Measurements from ENCODE around the gene NUTM2D. TPM values are rescaled to one million over a fixed set of nuclear protein-coding genes. Genes with fewer than 3 reads are reported as not detected.
"Not testable (repeated sequence)": the region's sequence is repeated elsewhere in the genome, so short reads cannot be mapped to it uniquely, and the experiment has no call there.

NUTM2D gene
- total and polyA plus RNA-seq, 2 experiments from 2014 or later = 0.42 to 5.3 TPM

DNA sequence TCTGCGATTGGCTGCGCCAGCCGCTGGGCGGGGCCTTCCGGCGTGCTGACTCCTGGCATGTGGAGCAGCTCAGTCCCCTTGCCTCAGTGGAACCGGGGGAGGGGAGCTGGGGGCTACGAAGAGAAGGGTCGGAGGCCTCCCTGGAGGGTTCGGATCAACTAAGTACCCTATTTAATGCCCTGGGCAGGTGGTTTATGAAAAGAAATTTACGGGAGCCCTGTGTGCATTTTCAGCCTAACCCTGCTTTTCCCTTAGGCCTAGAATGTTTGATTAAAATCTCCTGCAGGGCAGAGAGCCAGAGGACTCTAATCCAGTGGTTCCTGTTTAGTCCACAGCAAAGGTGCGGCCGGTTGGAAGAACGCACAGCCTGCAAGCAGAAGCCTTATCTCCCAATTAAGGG, 33.8 kb downstream of the NUTM2D start:
- not testable (repeated sequence) for H3K9me2 ChIP-seq (replicated peaks; ENCODE audit: insufficient read depth); H3K4me3 ChIP-seq; H2AFZ ChIP-seq; H3K4me2 ChIP-seq; H3K27me3 ChIP-seq; H4K20me1 ChIP-seq (ENCODE audit: insufficient read depth, poor library complexity, severe bottlenecking); H3K4me1 ChIP-seq (ENCODE audit: insufficient read depth); H3K9me3 ChIP-seq (ENCODE audit: low read depth); DNase-seq (ENCODE audit: low spot score); H3K27ac ChIP-seq; H3K79me2 ChIP-seq; H3K36me3 ChIP-seq (replicated peaks; ENCODE audit: insufficient read depth, low read depth)
- whole genome bisulfite sequencing (ENCODE audit: low lambda C conversion rate, missing lambda C conversion rate) = 74% methylated on average over 11 of the region's 14 CpGs

DNA sequence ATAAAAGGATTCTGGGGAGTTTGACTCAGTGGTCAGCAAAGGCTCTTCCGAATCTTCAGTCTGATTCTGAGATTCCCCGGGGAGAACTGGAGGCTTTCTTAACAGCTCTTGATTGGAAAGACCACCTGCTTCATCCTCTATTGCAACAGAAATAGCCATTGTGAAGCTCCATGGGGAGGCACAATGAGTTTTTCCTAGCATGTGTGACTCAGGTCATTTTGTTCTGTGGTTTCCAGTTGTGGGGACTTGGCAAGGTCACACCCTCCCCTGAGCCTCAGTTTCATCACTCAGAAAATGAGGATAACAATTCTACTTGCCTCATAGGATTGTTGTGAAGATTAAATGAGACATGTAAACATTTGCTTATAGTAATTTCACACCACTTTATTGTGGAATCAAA, 38.7 kb downstream of the NUTM2D start:
- not testable (repeated sequence) for H3K36me3 ChIP-seq (replicated peaks; ENCODE audit: insufficient read depth, low read depth); DNase-seq (ENCODE audit: low spot score); H3K27me3 ChIP-seq; H2AFZ ChIP-seq; H3K9me3 ChIP-seq (ENCODE audit: low read depth); H3K4me2 ChIP-seq; H3K9me2 ChIP-seq (replicated peaks; ENCODE audit: insufficient read depth); H3K79me2 ChIP-seq; H3K4me3 ChIP-seq; H4K20me1 ChIP-seq (ENCODE audit: insufficient read depth, poor library complexity, severe bottlenecking); H3K4me1 ChIP-seq (ENCODE audit: insufficient read depth); H3K27ac ChIP-seq
- WGBS (ENCODE audit: low lambda C conversion rate, missing lambda C conversion rate) = 85% methylated on average over 2 of the region's 2 CpGs

DNA sequence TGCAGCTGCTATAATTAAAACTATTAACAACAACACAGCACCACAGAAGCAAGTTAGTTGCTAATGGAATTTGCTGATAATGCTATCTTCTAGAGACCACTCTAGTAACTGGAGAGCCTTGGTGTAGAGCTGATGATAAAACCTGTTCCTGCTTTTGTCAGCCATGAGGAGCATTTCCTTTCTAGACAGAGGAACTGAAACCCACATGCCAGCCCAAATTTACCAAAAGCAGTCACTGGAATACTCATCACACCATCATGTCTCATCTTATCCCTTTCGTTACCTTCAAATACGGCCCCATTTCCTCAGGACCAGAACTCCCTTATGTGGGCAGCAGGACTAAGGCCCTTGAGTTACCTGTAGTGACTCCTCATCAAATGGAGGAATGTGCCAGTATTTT, 40.9 kb downstream of the NUTM2D start:
- not testable (repeated sequence) for H3K4me3 ChIP-seq; H2AFZ ChIP-seq; H3K4me1 ChIP-seq (ENCODE audit: insufficient read depth); H3K9me2 ChIP-seq (replicated peaks; ENCODE audit: insufficient read depth); H3K27ac ChIP-seq; H3K9me3 ChIP-seq (ENCODE audit: low read depth); H3K4me2 ChIP-seq; DNase-seq (ENCODE audit: low spot score); H3K27me3 ChIP-seq; H4K20me1 ChIP-seq (ENCODE audit: insufficient read depth, poor library complexity, severe bottlenecking); H3K79me2 ChIP-seq; H3K36me3 ChIP-seq (replicated peaks; ENCODE audit: insufficient read depth, low read depth)
- 96% methylated on average over 2 of the region's 2 CpGs for WGBS (ENCODE audit: low lambda C conversion rate, missing lambda C conversion rate)

DNA sequence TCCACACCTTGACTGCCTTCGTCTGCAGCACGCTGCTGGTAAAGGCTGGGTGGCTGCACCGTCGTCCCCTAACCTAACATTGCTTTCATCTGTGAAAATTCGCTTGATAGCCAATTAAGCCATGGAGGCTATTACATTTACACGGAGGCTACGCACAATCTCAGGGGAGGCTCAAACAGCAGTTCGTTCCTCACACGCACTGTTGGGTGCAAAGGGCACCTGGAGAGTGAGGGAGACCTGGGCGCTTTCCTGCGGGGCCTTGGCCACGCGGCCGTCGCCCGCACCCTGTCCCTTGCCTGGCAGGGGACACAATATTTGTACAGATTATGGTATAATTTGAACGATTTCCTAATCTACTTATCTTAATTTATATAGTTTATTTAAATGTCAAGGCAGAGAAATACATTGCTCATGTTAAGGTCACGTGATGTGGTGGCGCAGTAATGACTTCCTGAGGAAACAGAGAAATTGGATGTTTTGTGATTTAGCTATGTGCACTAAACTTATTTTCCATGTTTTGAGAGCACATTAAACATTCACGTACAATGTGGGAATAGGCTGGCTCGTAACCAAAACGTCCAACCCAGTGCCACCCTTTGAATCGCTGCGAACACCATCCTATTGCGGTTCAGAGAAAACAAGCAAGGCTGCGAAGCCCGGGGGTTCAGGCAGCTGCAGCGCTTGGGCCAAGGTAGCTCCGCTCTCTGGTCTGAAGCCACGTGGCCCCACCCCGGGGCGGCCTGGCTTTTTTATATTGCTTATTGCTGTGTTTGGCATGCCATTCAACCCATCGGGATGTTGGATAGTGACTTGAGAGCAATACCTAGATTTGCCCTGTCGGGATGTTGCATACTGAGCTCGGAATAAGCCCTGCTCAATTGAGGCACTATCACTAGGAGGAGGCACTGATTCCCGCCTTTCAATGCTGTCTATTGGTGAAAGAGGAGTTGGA, 50.2 kb downstream of the NUTM2D start:
- not testable (repeated sequence) for H4K20me1 ChIP-seq (ENCODE audit: insufficient read depth, poor library complexity, severe bottlenecking); H3K9me2 ChIP-seq (replicated peaks; ENCODE audit: insufficient read depth); H3K27ac ChIP-seq; H3K4me1 ChIP-seq (ENCODE audit: insufficient read depth); H3K4me3 ChIP-seq; H3K79me2 ChIP-seq; H3K9me3 ChIP-seq (ENCODE audit: low read depth); DNase-seq (ENCODE audit: low spot score); H2AFZ ChIP-seq; H3K36me3 ChIP-seq (replicated peaks; ENCODE audit: insufficient read depth, low read depth); H3K4me2 ChIP-seq; H3K27me3 ChIP-seq
- 88% methylated on average over 36 of the region's 36 CpGs for WGBS (ENCODE audit: low lambda C conversion rate, missing lambda C conversion rate)

DNA sequence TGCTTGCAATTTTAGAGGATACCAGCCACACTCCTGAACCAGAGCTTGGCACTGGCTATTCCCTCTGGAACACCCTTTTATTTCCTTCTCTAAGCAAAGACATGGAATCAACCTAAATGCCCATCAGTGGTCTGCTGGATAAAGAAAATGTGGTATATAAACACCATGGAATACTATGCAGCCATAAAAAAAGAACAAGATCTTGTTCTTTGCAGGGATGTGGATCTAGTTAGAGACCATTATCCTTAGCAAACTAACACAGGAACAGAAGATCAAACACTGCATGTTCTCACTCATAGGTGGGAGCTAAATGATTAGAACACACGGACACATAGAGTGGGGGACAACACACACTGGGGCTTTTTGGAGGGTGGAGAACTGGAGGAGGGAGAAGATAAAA, 56.4 kb downstream of the NUTM2D start:
- not testable (repeated sequence) for DNase-seq (ENCODE audit: low spot score); H3K79me2 ChIP-seq; H3K9me2 ChIP-seq (replicated peaks; ENCODE audit: insufficient read depth); H4K20me1 ChIP-seq (ENCODE audit: insufficient read depth, poor library complexity, severe bottlenecking); H3K9me3 ChIP-seq (ENCODE audit: low read depth); H2AFZ ChIP-seq; H3K4me3 ChIP-seq; H3K4me1 ChIP-seq (ENCODE audit: insufficient read depth); H3K4me2 ChIP-seq; H3K27ac ChIP-seq; H3K27me3 ChIP-seq; H3K36me3 ChIP-seq (replicated peaks; ENCODE audit: insufficient read depth, low read depth)
- WGBS (ENCODE audit: low lambda C conversion rate, missing lambda C conversion rate) = 100% methylated on average over 1 of the region's 1 CpG

Small RNAs within 50 kb of the gene (small RNA-seq; reads per million reads assigned to genes)
- not detected for gene AL355334.1

Other genes with a start within 250 kb of the NUTM2D start
- 1.1 and 1.5 TPM in 2 replicates for gene NUTM2A, start 132.3 kb upstream of the NUTM2D start, total RNA-seq
- 0.07 and 0.16 TPM in 2 replicates for gene NUTM2A, start 132.3 kb upstream of the NUTM2D start, polyA plus RNA-seq
- 52.3 and 56.1 TPM in 2 replicates for gene MINPP1, start 147.1 kb downstream of the NUTM2D start, total RNA-seq
- gene MINPP1, start 147.1 kb downstream of the NUTM2D start, polyA plus RNA-seq = 38.7 and 46.0 TPM in 2 replicates